NB4 (cell line): ENCODE measurements around the gene MAPRE2.

ENCODE experiments used
- DNase-seq: peaks from one replicate; pipeline ENCODE4 v3.0.0; 2010; ENCODE audit warnings: low read depth
- H3K4me3 ChIP-seq: one replicate; pipeline ENCODE4 v1.5.1; 2011; ENCODE audit warnings: mild to moderate bottlenecking, low read depth, low read length, moderate library complexity
- CTCF ChIP-seq: IDR thresholded peaks from one replicate; pipeline ENCODE4 v1.5.1; 2012; ENCODE audit warnings: low read depth, low read length
- MYC ChIP-seq: IDR thresholded peaks from 2 replicates; pipeline ENCODE4 v1.6.1; 2011; ENCODE audit warnings: low read depth, low read length
- POLR2A ChIP-seq: IDR thresholded peaks from 2 replicates; pipeline ENCODE4 v1.6.1; 2011; ENCODE audit warnings: mild to moderate bottlenecking; ENCODE audit not compliant: insufficient read length; ENCODE audit errors: extremely low read depth
- TF ChIP-seq, protein P1 (sequence below): IDR thresholded peaks from 2 replicates; pipeline ENCODE4 v1.6.1; 2011; ENCODE audit warnings: low read depth, low read length

Gene MAPRE2

DNA sequence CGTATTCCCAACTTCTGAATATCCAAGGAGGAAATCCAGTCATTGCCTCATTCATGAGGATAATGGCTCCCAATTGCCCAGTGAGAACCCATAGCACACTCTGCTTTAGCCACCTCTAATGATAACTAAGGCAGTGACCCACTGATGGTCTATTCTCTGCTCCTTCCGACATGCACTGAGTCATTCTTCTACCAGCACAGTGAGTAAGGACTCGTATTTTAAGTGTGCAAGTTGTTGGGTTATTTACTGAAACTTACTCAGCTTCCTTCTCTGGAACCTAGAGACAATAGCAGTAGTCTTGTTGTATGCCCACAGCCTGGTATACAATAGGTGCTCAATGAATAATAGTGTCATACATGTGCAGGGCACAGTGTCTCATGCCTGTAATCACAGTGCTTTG lies 118.6 kb downstream of the MAPRE2 start:
- DNase-seq: peak; percentile 21
- TF ChIP-seq MYC (no peak), POLR2A (no peak), CTCF (no peak)
- TF ChIP-seq, protein P1, sequence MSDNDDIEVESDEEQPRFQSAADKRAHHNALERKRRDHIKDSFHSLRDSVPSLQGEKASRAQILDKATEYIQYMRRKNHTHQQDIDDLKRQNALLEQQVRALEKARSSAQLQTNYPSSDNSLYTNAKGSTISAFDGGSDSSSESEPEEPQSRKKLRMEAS: no peak
- no peak overlapping the region for H3K4me3 ChIP-seq

DNA sequence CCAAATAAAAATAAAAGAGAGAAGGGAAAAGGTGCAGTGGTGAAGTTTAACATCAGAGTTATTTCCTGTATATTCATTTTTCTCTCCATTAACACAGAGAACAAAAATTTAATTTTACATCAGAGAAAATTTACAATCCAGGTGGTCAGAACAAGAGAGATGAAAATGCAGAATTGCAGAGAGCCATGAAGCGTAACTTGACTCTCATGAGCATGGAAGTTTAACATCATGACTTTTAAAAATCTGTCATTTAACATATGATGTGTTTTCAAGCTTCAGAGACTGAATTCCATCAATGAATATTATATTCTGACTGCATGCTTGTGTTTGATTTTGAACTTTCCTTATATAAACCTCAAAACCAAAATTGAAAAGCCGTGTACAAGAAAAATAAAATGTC lies 120.3 kb downstream of the MAPRE2 start:
- no peak overlapping the region for H3K4me3 ChIP-seq
- TF ChIP-seq CTCF: no peak
- TF ChIP-seq, protein P1: no peak
- no peak for TF ChIP-seq POLR2A
- no peak for TF ChIP-seq MYC
- no peak for DNase-seq

DNA sequence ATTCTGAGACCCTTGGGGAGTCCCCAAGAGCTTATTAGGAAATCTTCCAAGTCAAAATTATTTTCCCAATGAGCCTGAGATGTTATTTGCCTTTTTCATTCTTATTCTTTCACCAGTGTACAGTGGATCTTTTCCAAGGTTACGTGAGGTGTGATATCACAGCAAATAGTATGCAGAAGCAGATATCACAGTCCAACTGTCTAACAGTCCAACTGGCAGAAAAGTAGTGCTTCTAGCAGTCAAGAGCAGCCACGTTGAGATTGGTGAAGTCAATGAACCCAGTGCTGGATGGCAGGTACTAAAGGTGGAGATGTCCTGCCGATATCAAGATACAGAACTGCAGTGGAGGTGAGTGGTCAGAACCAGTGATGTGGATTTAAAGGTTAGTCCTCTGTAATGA lies 120.7 kb downstream of the MAPRE2 start:
- TF ChIP-seq, protein P1: no peak
- TF ChIP-seq CTCF (no peak), POLR2A (no peak), MYC (no peak)
- no peak for DNase-seq
- H3K4me3 ChIP-seq: no peak overlapping the region

DNA sequence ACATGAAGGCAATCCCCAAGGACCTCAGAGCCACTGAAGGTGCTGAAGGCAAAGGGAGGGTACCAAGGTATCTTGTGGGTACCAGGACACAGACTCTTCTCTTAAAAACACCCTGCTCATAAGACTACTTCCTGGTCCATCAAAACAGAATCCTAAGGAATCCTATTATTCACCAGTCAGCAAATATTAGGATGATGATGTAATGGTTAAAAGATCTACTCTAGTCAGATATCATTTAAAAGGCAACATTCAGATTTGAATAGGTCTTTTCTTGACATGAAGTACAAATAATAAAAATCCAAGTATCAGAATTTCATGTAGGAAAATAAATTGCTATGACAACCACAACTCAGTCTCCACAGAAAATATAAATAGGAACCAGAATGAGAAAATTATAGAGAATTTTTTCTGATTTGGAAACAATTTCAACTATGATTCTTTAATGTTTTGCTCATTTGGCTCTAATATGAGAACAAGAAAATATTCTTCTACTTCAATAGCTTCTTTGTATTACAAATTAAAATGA lies 121.9 kb downstream of the MAPRE2 start:
- TF ChIP-seq CTCF: no peak
- no peak for TF ChIP-seq MYC
- TF ChIP-seq, protein P1: no peak
- no peak for TF ChIP-seq POLR2A
- H3K4me3 ChIP-seq: no peak overlapping the region
- DNase-seq: no peak

DNA sequence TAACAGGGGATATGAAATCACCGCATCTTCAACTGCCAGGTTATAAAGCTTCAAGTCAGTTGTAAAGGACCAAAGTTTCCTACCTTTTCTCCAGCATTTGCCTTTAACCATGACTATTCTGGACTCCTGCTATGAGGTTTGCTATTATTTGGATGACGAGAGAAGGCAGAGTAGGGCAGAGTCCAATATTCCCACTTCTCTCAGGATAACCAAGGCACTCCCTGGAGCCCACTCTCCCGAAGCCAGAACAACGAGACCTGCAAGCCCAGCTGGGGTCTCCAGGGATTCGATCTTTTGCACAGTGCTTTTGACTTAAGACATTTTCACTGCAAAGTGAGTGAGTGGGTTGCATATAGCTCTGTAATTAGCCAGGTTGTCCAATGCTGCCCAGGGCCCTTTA lies 122.5 kb downstream of the MAPRE2 start:
- DNase-seq: no peak
- TF ChIP-seq, protein P1: no peak
- no peak for TF ChIP-seq POLR2A
- no peak for TF ChIP-seq CTCF
- TF ChIP-seq MYC: no peak
- no peak overlapping the region for H3K4me3 ChIP-seq
